NOMO-1 (cell line): ENCODE measurements around the gene SYNCRIP.
"Not testable (repeated sequence)": the region's sequence is repeated elsewhere in the genome, so short reads cannot be mapped to it uniquely, and the experiment has no call there.

Experiments
- DNase-seq, 2 experiments: peaks; one replicate each; lab custom pipeline; 2025; ENCODE audit not compliant: unreplicated experiment in 2 of 2; lab: John Stamatoyannopoulos, UW

The SYNCRIP gene

GRCh38 chr6:85642774-85643536, at the start of gene SYNCRIP:
TSS of gene SYNCRIP (minus strand) at chr6:85642886. CDS start at chr6:85641439, 1,447 bp downstream.
- peak; percentile 94 to 97 for DNase-seq

GRCh38 chr6:85691478-85691877, 48.8 kb upstream of the SYNCRIP start:
- DNase-seq = no peak

- DNase-seq = no peak
Observed at GRCh38 chr6:85690071-85690470, 47.4 kb upstream of the SYNCRIP start.

- DNase-seq = no peak
Observed at GRCh38 chr6:85685713-85686112, 43.0 kb upstream of the SYNCRIP start.

GRCh38 chr6:85684809-85685171, 42.1 kb upstream of the SYNCRIP start:
- no peak for DNase-seq

GRCh38 chr6:85684133-85684808, 41.6 kb upstream of the SYNCRIP start:
- no peak for DNase-seq

GRCh38 chr6:85681899-85682298, 39.2 kb upstream of the SYNCRIP start:
- DNase-seq = not testable (repeated sequence)

- DNase-seq = no peak
Observed at GRCh38 chr6:85680388-85680787, 37.7 kb upstream of the SYNCRIP start.

GRCh38 chr6:85679445-85680123, 36.9 kb upstream of the SYNCRIP start:
- no peak for DNase-seq

GRCh38 chr6:85678602-85679444, 36.1 kb upstream of the SYNCRIP start:
- peak; percentile 97 to 98 for DNase-seq

GRCh38 chr6:85678026-85678601, 35.4 kb upstream of the SYNCRIP start:
- DNase-seq = no peak

GRCh38 chr6:85677234-85677956, 34.7 kb upstream of the SYNCRIP start:
- peak in 1 of 2 experiments; percentile 23 for DNase-seq

- DNase-seq = no peak
Observed at GRCh38 chr6:85676086-85676729, 33.5 kb upstream of the SYNCRIP start.

GRCh38 chr6:85675030-85675819, 32.5 kb upstream of the SYNCRIP start:
- DNase-seq = no peak

- DNase-seq = no peak
Observed at GRCh38 chr6:85674604-85675003, 31.9 kb upstream of the SYNCRIP start.

- no peak for DNase-seq
Observed at GRCh38 chr6:85673198-85674139, 30.8 kb upstream of the SYNCRIP start.

GRCh38 chr6:85672623-85673022, 29.9 kb upstream of the SYNCRIP start:
- DNase-seq = no peak
